IMR-90 (cell line): Measurements from ENCODE around the gene SCIN. TPM values are rescaled to one million over a fixed set of nuclear protein-coding genes. Genes with fewer than 3 reads are reported as not detected.
A peak's percentile ranks its signal among the peaks of the same experiment; 100 is the strongest.

Experiments used
- ATAC-seq: fragments of 200-7000 bp; cut with Tn5 transposase; 2 replicates; pipeline ENCODE4 v1.9.1; 2020; ENCODE audit warnings: low read depth, mild to moderate bottlenecking, moderate library complexity
- BruUV-seq: library from RNA; stranded (reverse); fragments of 400-500 nt; replicated peaks from 2 replicates; lab custom pipeline; 2021; lab: Mats Ljungman, UMichigan
- CTCF ChIA-PET: fragments of 300-600 bp; formaldehyde crosslinking; extraction: SDS; loops from one replicate; lab custom pipeline; 2021; ENCODE audit warnings: antibody characterized with exemption; lab: Yijun Ruan, JAX
- POLR2A ChIA-PET: fragments of 300-600 bp; sonication (Branson Sonifier 250); formaldehyde crosslinking; loops from one replicate; lab custom pipeline; 2022; ENCODE audit warnings: antibody characterized with exemption; ENCODE audit not compliant: unreplicated experiment; lab: Charles Lee
- DNase-seq: peaks from one replicate; pipeline ENCODE4 v3.0.0; 2013
- H2AFZ ChIP-seq: replicated peaks from 2 replicates; pipeline ENCODE3; 2013; ENCODE audit warnings: low read length, mild to moderate bottlenecking; ENCODE audit not compliant: poor library complexity
- H2AK5ac ChIP-seq: 2 replicates; pipeline ENCODE4 v1.6.1; 2013; ENCODE audit warnings: low read depth, low read length, inconsistent platforms
- H2AK9ac ChIP-seq: replicated peaks from 2 replicates; pipeline ENCODE3; 2013; ENCODE audit warnings: mild to moderate bottlenecking, low read depth, low read length, moderate library complexity; ENCODE audit not compliant: poor library complexity
- H2BK120ac ChIP-seq: 2 replicates; pipeline ENCODE4 v1.6.1; 2013; ENCODE audit warnings: low read depth, low read length, inconsistent platforms
- H2BK15ac ChIP-seq: 3 replicates; pipeline ENCODE4 v1.6.1; 2013; ENCODE audit warnings: low read depth, low read length, inconsistent platforms
- H2BK20ac ChIP-seq: 2 replicates; pipeline ENCODE4 v1.6.1; 2013; ENCODE audit warnings: low read depth, mild to moderate bottlenecking, inconsistent platforms, low read length, moderate library complexity
- H2BK5ac ChIP-seq: 2 replicates; pipeline ENCODE4 v1.6.1; 2013; ENCODE audit warnings: mild to moderate bottlenecking, low read depth, low read length, inconsistent platforms; ENCODE audit not compliant: poor library complexity, severe bottlenecking
- H3K14ac ChIP-seq: replicated peaks from 2 replicates; pipeline ENCODE4 v1.6.1; 2013; ENCODE audit warnings: low read depth, low read length, inconsistent platforms
- H3K18ac ChIP-seq: 2 replicates; pipeline ENCODE4 v1.6.1; 2013; ENCODE audit warnings: low read depth, low read length, control low read depth
- H3K23ac ChIP-seq: 2 replicates; pipeline ENCODE4 v1.6.1; 2013; ENCODE audit warnings: low read depth, low read length, inconsistent platforms
- H3K27ac ChIP-seq: 2 replicates; pipeline ENCODE4 v1.5.1; 2013; ENCODE audit warnings: mild to moderate bottlenecking, control low read depth, low read length; ENCODE audit not compliant: insufficient read depth
- H3K27me3 ChIP-seq: 2 replicates; pipeline ENCODE4 v1.6.1; 2013; ENCODE audit warnings: low read length; ENCODE audit not compliant: control insufficient read depth, insufficient read depth
- H3K36me3 ChIP-seq: 2 replicates; pipeline ENCODE4 v1.6.1; 2013; ENCODE audit warnings: low read length, mixed read lengths; ENCODE audit not compliant: control insufficient read depth, insufficient read depth
- H3K4ac ChIP-seq: 2 replicates; pipeline ENCODE4 v1.6.1; 2013; ENCODE audit warnings: low read depth, low read length, inconsistent platforms
- H3K4me1 ChIP-seq: 2 replicates; pipeline ENCODE4 v1.6.1; 2013; ENCODE audit warnings: low read length, mixed read lengths; ENCODE audit not compliant: control insufficient read depth, insufficient read depth
- H3K4me2 ChIP-seq: 2 replicates; pipeline ENCODE4 v1.6.1; 2013; ENCODE audit warnings: low read depth, mild to moderate bottlenecking, control low read depth, low read length, moderate library complexity
- H3K4me3 ChIP-seq: 2 replicates; pipeline ENCODE4 v1.5.1; 2013; ENCODE audit warnings: low read depth, mild to moderate bottlenecking, control low read depth, low read length, moderate library complexity; ENCODE audit not compliant: insufficient read depth
- H3K56ac ChIP-seq: 2 replicates; pipeline ENCODE4 v1.6.1; 2013; ENCODE audit warnings: low read length, inconsistent platforms; ENCODE audit not compliant: insufficient read depth; ENCODE audit errors: extremely low read depth
- H3K79me1 ChIP-seq, 2 experiments: 2 replicates each; pipeline ENCODE4 v1.6.1; 2013; ENCODE audit warnings: low read length in 2 of 2, inconsistent platforms in 1 of 2, low read depth in 1 of 2
- H3K9ac ChIP-seq: 2 replicates; pipeline ENCODE4 v1.6.1; 2013; ENCODE audit warnings: low read depth, low read length, control low read depth
- H3K9me1 ChIP-seq: 2 replicates; pipeline ENCODE4 v1.6.1; 2013; ENCODE audit warnings: low read length, inconsistent platforms; ENCODE audit not compliant: insufficient read depth
- H3K9me3 ChIP-seq: 2 replicates; pipeline ENCODE4 v1.6.1; 2013; ENCODE audit warnings: low read length; ENCODE audit not compliant: control insufficient read depth, insufficient read depth
- H4K20me1 ChIP-seq: 2 replicates; pipeline ENCODE4 v1.6.1; 2013; ENCODE audit warnings: low read length, inconsistent platforms; ENCODE audit not compliant: insufficient read depth
- H4K5ac ChIP-seq: 2 replicates; pipeline ENCODE4 v1.6.1; 2013; ENCODE audit warnings: mild to moderate bottlenecking, low read depth, low read length, control low read depth
- H4K8ac ChIP-seq, 2 experiments: 2 replicates each; pipeline ENCODE4 v1.6.1; 2013; ENCODE audit warnings: low read depth in 2 of 2, low read length in 2 of 2, control low read depth in 1 of 2, inconsistent platforms in 1 of 2
- H4K91ac ChIP-seq: 2 replicates; pipeline ENCODE4 v1.6.1; 2013; ENCODE audit warnings: low read depth, low read length, inconsistent platforms; ENCODE audit not compliant: insufficient read depth
- CEBPB ChIP-seq: IDR thresholded peaks from 2 replicates; pipeline ENCODE4 v1.6.1; 2012; ENCODE audit warnings: low read depth, low read length, improper control_type of control experiment
- CHD1 ChIP-seq: IDR thresholded peaks from 2 replicates; pipeline ENCODE4 v1.6.1; 2012; ENCODE audit warnings: low read depth, low read length, improper control_type of control experiment
- MAFK ChIP-seq: IDR thresholded peaks from 2 replicates; pipeline ENCODE4 v1.6.1; 2012; ENCODE audit warnings: low read depth, low read length, improper control_type of control experiment
- MXI1 ChIP-seq: IDR thresholded peaks from 2 replicates; pipeline ENCODE4 v1.6.1; 2012; ENCODE audit warnings: low read depth, mild to moderate bottlenecking, low read length, moderate library complexity, borderline replicate concordance
- RAD21 ChIP-seq: IDR thresholded peaks from 2 replicates; pipeline ENCODE4 v1.6.1; 2012; ENCODE audit warnings: low read length, improper control_type of control experiment
- RCOR1 ChIP-seq: IDR thresholded peaks from 2 replicates; pipeline ENCODE4 v1.6.1; 2012; ENCODE audit warnings: mild to moderate bottlenecking, low read length, improper control_type of control experiment; ENCODE audit not compliant: insufficient replicate concordance
- SMC3 ChIP-seq: fragments of 150-350 bp; IDR thresholded peaks from 2 replicates; pipeline ENCODE4 v1.6.1; 2016; ENCODE audit warnings: low read depth, mild to moderate bottlenecking, antibody characterized with exemption, low read length, moderate library complexity
- USF2 ChIP-seq: fragments of 150-350 bp; IDR thresholded peaks from 2 replicates; pipeline ENCODE4 v1.6.1; 2017; ENCODE audit warnings: mild to moderate bottlenecking, antibody characterized with exemption, low read length, low read depth
- WGBS, 2 experiments: methylation state at CpG; one replicate each; pipeline versions ENCODE4 v1.1.5 to v1.1.7; 2013; ENCODE audit warnings: missing lambda C conversion rate in 2 of 2; ENCODE audit not compliant: insufficient read length in 1 of 2; ENCODE audit errors: extremely low coverage in 2 of 2; 5-methylcytosine and 5-hydroxymethylcytosine counted together
- dilution Hi-C: fragments of 300-500 bp; cut with HindIII; formaldehyde crosslinking; loops from one replicate; pipeline ENCODE4 v1.14.3; 2018; ENCODE audit warnings: low sequenced_read_pairs; ENCODE audit not compliant: unreplicated experiment
- in situ Hi-C: fragments of 300-500 bp; cut with MboI; formaldehyde crosslinking; loops from 3 replicates; pipeline ENCODE4 v1.14.3; 2019; ENCODE audit warnings: low sequenced_read_pairs, inconsistent platforms, mixed read lengths
- intact Hi-C: fragments of 100-400 bp; cut with micrococcal nuclease; formaldehyde crosslinking; loops from 2 replicates; pipeline ENCODE4 v1.10.0; 2022
- polyA plus RNA-seq, 3 experiments: library from polyadenylated mRNA; depleted of rRNA; stranded (reverse); fragments of >200 nt; gene quantifications; 2 replicates each; pipeline ENCODE4 v1.2.3, GENCODE V29; 2012; ENCODE audit warnings: low replicate concordance in 1 of 3
- total RNA-seq: library from RNA; depleted of rRNA; stranded (reverse); fragments of >200 nt; gene quantifications from 2 replicates; pipeline ENCODE4 v1.2.3, GENCODE V29; 2012

The SCIN gene
- total and polyA plus RNA-seq, 2 of the 4 experiments (the other 2 are of a cell fraction) = under 0.01 to 0.05 TPM

DNA sequence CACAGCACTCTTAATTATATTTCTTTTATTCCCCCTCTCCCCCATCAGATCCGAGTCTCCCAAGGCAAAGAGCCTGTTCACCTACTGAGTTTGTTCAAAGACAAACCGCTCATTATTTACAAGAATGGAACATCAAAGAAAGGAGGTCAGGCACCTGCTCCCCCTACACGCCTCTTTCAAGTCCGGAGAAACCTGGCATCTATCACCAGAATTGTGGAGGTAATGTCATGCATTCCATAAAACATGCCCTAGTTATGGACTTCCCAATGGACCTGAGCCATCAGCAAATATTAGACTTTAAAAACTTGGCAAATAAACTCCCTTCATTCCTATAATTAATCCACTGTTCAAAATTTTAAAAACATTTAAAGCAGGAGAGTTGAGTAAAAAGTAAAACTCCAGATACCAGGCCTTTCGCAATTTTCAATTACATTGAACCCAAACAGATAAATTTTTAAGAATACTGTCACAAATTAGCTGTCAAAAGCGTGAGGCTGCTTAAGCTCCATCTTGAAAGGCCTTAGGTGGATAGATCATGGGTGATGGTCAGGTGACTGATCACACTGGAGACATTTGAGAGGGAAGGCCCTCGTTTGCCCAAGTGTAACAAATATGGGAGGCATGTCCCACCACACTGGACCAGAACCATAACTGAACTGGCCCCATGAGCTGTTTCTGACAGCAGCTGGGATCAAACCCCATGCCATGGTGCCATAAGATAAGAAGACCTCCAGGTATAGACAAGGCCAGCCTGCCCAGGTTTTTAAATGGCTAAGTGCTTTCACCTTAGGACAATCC, 70.0 kb downstream of the SCIN start (continued):
- TF ChIP-seq RAD21 (no peak), CHD1 (no peak)

DNA sequence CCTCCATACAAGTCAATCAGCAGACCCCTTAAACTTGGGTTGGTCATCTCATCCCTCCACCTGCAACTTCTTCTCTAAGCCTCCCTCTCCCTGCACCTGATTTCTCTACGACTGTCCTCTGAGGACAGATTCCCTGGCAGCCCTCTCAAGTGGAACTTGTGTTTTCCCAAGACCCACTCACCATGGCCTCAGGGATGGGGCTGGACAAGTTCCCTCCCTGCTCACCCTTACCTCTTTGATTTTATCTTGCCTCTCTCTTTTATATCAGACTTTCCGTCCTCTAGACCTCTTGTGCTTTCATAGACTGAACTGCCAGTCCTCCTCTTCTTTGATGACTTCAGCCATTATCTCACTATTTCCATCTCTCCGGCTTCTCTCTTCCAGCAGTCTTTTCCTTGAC, 70.7 kb downstream of the SCIN start:
- ChIA-PET POLR2A (no interaction called here), CTCF (interaction anchor here (0.9 kb wide), 1 partner anchor 45 kb away, joined by 3 read pairs; no protein-coding TSS in a partner anchor)
- Histone ChIP-seq H3K56ac (no peak overlapping the region), H4K5ac (no peak overlapping the region), H3K14ac (no peak overlapping the region), H2BK20ac (no peak overlapping the region; the same call in 1 of the 2 replicates), H3K9me1 (peaks cover 4% of the 10 kb centered on the region; the same call in 1 of the 2 replicates), H3K9ac (no peak overlapping the region), H2AK5ac (peak overlapping the region; percentile 46; the same call in 1 of the 2 replicates), H2BK15ac (no peak overlapping the region), H2BK5ac (no peak overlapping the region), H3K27ac (no peak overlapping the region), H3K23ac (no peak overlapping the region), H3K18ac (no peak overlapping the region), H3K4me2 (no peak overlapping the region), H2AK9ac (no peak overlapping the region), H3K27me3 (no peaks in the 10 kb centered on the region; the same call in 1 of the 2 replicates), H3K4me3 (no peak overlapping the region), H4K8ac (no peak overlapping the region), H3K79me1 (no peaks in the 10 kb centered on the region), H3K4ac (no peak overlapping the region; the same call in 1 of the 2 replicates), H3K9me3 (peaks cover 1% of the 10 kb centered on the region; the same call in 1 of the 2 replicates), H4K20me1 (no peaks in the 10 kb centered on the region), H3K4me1 (peaks cover 4% of the 10 kb centered on the region), H2AFZ (no peak overlapping the region), H3K36me3 (no peaks in the 10 kb centered on the region), H4K91ac (no peak overlapping the region), H2BK120ac (no peak overlapping the region)
- TF ChIP-seq MXI1 = no peak
- TF ChIP-seq RAD21 = no peak
- no peak for TF ChIP-seq RCOR1
- TF ChIP-seq MAFK = no peak
- no peak for TF ChIP-seq USF2
- no peak for TF ChIP-seq CEBPB
- TF ChIP-seq SMC3 = no peak
- ATAC-seq = no peak
- WGBS, 2 experiments = 100% methylated on average over 2 of the region's 3 CpGs; no CpG with 5 or more reads in 1 of the 2 experiments
- DNase-seq = no peak
- intact Hi-C loops (no loop called here), dilution Hi-C loops (no loop called here), in situ Hi-C loops (loop anchor here (5.0 kb wide), 1 partner anchor 621 kb away; no protein-coding TSS in a partner anchor)
- BruUV-seq = no TSS peak
